Dendritic cell treated with granulocyte-macrophage colony-stimulating factor and Interleukin-4, amounts not matched to agents 40 ng/mL and 50 ng/mL, for 4 days (primary cell): ENCODE data around the gene SPINK14.

Experiments
- H3K27ac Mint-ChIP-seq: one replicate; pipeline ENCODE4 v1.8.0; 2022; ENCODE audit warnings: mild to moderate bottlenecking, mixed read lengths
- H3K27me3 Mint-ChIP-seq: one replicate; pipeline ENCODE4 v1.8.0; 2022; ENCODE audit warnings: mild to moderate bottlenecking, mixed read lengths
- H3K36me3 Mint-ChIP-seq: one replicate; pipeline ENCODE4 v1.8.0; 2022; ENCODE audit warnings: low read depth, mixed read lengths
- H3K4me1 Mint-ChIP-seq: one replicate; pipeline ENCODE4 v1.8.0; 2022; ENCODE audit warnings: low read depth, mixed read lengths
- H3K4me3 Mint-ChIP-seq: one replicate; pipeline ENCODE4 v1.8.0; 2022; ENCODE audit warnings: mild to moderate bottlenecking, moderate library complexity, mixed read lengths
- H3K9me3 Mint-ChIP-seq: one replicate; pipeline ENCODE4 v1.8.0; 2022; ENCODE audit warnings: mixed read lengths
- intact Hi-C: fragments of 100-400 bp; cut with micrococcal nuclease; formaldehyde crosslinking; loops from one replicate; pipeline ENCODE4 v1.15.0; 2022

Gene SPINK14

GRCh38 chr5:148208226-148208625 is 39.9 kb downstream of the SPINK14 start:
- Mint-ChIP-seq H3K36me3 (no peaks in the 10 kb centered on the region), H3K27ac (no peak overlapping the region), H3K4me1 (peaks cover 17% of the 10 kb centered on the region), H3K9me3 (no peaks in the 10 kb centered on the region), H3K27me3 (no peaks in the 10 kb centered on the region), H3K4me3 (no peak overlapping the region)
- intact Hi-C loops, result no loop called here

- intact Hi-C loops, result no loop called here
- H3K27ac Mint-ChIP-seq, result peak overlapping the region; percentile 56
- no peaks in the 10 kb centered on the region for H3K27me3 Mint-ChIP-seq
- no peak overlapping the region for H3K4me3 Mint-ChIP-seq
- H3K9me3 Mint-ChIP-seq, result no peaks in the 10 kb centered on the region
- H3K36me3 Mint-ChIP-seq, result no peaks in the 10 kb centered on the region
- H3K4me1 Mint-ChIP-seq, result peaks cover 17% of the 10 kb centered on the region
Measured at GRCh38 chr5:148209151-148209770, 40.9 kb downstream of the SPINK14 start.

GRCh38 chr5:148214665-148215185 is 46.4 kb downstream of the SPINK14 start:
- Mint-ChIP-seq H3K9me3 (no peaks in the 10 kb centered on the region), H3K4me1 (peaks cover 7% of the 10 kb centered on the region), H3K27me3 (no peaks in the 10 kb centered on the region), H3K36me3 (no peaks in the 10 kb centered on the region), H3K27ac (peak overlapping the region; percentile 39), H3K4me3 (no peak overlapping the region)
- intact Hi-C loops, result no loop called here

GRCh38 chr5:148221508-148221907 is 53.2 kb downstream of the SPINK14 start:
- Mint-ChIP-seq H3K4me3 (no peak overlapping the region), H3K27me3 (peaks cover 8% of the 10 kb centered on the region), H3K27ac (no peak overlapping the region), H3K9me3 (no peaks in the 10 kb centered on the region), H3K36me3 (no peaks in the 10 kb centered on the region), H3K4me1 (peaks cover 6% of the 10 kb centered on the region)
- intact Hi-C loops, result no loop called here

- Mint-ChIP-seq H3K27ac (no peak overlapping the region), H3K4me3 (no peak overlapping the region), H3K36me3 (no peaks in the 10 kb centered on the region), H3K9me3 (no peaks in the 10 kb centered on the region), H3K4me1 (no peaks in the 10 kb centered on the region), H3K27me3 (peaks cover 8% of the 10 kb centered on the region)
- intact Hi-C loops, result no loop called here
Measured at GRCh38 chr5:148224117-148224742, 55.9 kb downstream of the SPINK14 start.
